ENCODE data around the gene FOXO6. TPM values are rescaled to one million over a fixed set of nuclear protein-coding genes. Genes with fewer than 3 reads are reported as not detected.

FOXO6 gene
- total and polyA plus RNA-seq, 2 experiments from 2014 or later: 0.68 to 4.2 TPM

DNA sequence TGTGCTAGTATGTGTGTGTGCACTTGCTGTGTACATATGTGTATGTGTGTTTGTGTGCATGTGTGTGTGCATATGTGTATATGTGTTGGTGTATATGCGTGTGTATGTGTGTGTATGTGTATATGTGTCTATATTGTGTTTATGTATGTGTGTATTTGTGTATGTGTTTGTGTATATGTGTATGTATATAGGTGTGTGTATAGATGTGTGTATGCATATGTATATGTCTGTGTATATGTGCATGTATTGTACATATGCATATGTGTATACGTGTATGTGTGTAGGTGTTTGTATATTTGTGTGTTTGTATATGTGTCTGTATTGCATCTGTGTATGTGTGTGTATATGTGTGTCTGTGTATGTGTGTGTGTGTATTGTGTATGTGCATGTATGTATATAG is 64.1 kb downstream of the FOXO6 start (continued):
- no peak for TF ChIP-seq ZNF462 (CRISPR knock-in tag; IDR thresholded peaks at IDR 0.05)
- no peak for TF ChIP-seq CREB1 (CRISPR knock-in tag; IDR thresholded peaks at IDR 0.05; ENCODE audit: low read depth)
- TF ChIP-seq EZH2phosphoT487 (IDR thresholded peaks at IDR 0.05; ENCODE audit: unreplicated experiment): no peak
- TF ChIP-seq JUNB (IDR thresholded peaks at IDR 0.05; ENCODE audit: unreplicated experiment): no peak
- TF ChIP-seq ZNF331 (CRISPR knock-in tag; IDR thresholded peaks at IDR 0.05; ENCODE audit: low read depth): no peak
- no peak for TF ChIP-seq NANOG (IDR thresholded peaks at IDR 0.05; ENCODE audit: borderline replicate concordance)
- no peak for TF ChIP-seq STAT1 (IDR thresholded peaks at IDR 0.05; ENCODE audit: unreplicated experiment)
- TF ChIP-seq ETS1 (IDR thresholded peaks at IDR 0.05): no peak
- TF ChIP-seq POLR2AphosphoS5 (IDR thresholded peaks at IDR 0.05; ENCODE audit: low read depth): no peak
